Measurements from ENCODE around the gene APBB1. TPM values are rescaled to one million over a fixed set of nuclear protein-coding genes. Genes with fewer than 3 reads are reported as not detected.

Gene APBB1
- total RNA-seq, 1 experiment from 2014 or later: 34.8 TPM

DNA sequence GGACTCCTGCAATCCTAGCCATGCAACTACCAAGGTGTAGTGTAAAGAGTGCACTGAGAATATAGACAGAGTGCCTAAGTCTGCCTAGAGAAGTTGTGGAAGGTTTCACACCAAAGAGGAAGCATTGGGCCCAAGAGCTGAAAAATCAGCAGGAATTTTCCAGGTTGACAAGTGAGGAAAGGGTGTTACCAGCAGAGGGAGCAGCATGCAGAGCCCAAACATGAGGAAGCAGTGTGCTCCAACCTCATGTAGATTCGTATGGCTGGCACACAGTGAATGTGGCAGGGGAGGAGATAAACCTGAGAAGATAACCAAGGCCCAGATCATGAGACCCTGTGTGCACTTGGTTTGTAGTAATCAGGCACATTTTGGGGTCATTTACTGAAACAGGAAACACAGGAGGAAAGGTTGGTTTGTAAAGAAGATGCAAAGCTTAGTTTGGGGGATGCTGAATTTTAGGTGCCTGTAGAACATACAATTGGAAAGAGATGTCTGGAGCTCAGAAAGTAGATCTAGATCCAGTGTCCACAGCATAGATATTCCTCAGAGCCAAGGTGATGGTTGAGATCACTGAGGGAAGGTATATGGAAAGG is 20.2 kb upstream of the APBB1 start:
- Histone ChIP-seq H3K4me1 (ENCODE audit: insufficient read depth, low read length) (no peaks in the 10 kb centered on the region), H2BK20ac (ENCODE audit: low read depth, low read length, poor library complexity, severe bottlenecking) (no peak overlapping the region), H3K56ac (ENCODE audit: insufficient read length, low read depth, low read length) (no peak overlapping the region), H2AFZ (ENCODE audit: low read length) (no peak overlapping the region), H3K9ac (ENCODE audit: extremely low read depth, insufficient read length, low read length) (no peak overlapping the region), H3K9me3 (ENCODE audit: control insufficient read depth, low read depth, low read length) (no peaks in the 10 kb centered on the region), H4K91ac (ENCODE audit: insufficient read length, low read depth, low read length) (no peak overlapping the region), H4K8ac (replicated peaks; ENCODE audit: insufficient read length, low read depth, low read length) (no peak overlapping the region), H2BK12ac (ENCODE audit: insufficient read length, low read depth, low read length) (no peak overlapping the region), H3K18ac (ENCODE audit: insufficient read length, low read depth, low read length) (no peak overlapping the region), H4K20me1 (ENCODE audit: control insufficient read depth, insufficient read depth, insufficient read length) (no peaks in the 10 kb centered on the region), H3K79me2 (ENCODE audit: insufficient read depth, low read length) (no peaks in the 10 kb centered on the region), H2BK15ac (ENCODE audit: low read depth, low read length) (no peak overlapping the region), H3K27me3 (ENCODE audit: insufficient read depth, low read length) (no peaks in the 10 kb centered on the region), H2BK5ac (ENCODE audit: insufficient read length, low read length) (no peak overlapping the region), H3K14ac (ENCODE audit: insufficient read depth, low read length) (no peak overlapping the region), H3K23ac (ENCODE audit: insufficient read length, low read depth, low read length) (no peak overlapping the region), H3K4ac (ENCODE audit: low read depth, low read length) (no peak overlapping the region), H3K79me1 (ENCODE audit: insufficient read depth, low read depth, low read length, poor library complexity, severe bottlenecking) (no peaks in the 10 kb centered on the region), H4K5ac (ENCODE audit: insufficient read length, low read depth, low read length) (no peak overlapping the region), H2BK120ac (ENCODE audit: low read depth, low read length, poor library complexity, severe bottlenecking) (no peak overlapping the region), H2AK5ac (ENCODE audit: insufficient read length, low read length) (no peak overlapping the region), H3T11ph (ENCODE audit: low read length) (no peak overlapping the region), H3K27ac (ENCODE audit: insufficient read length, low read depth, low read length) (no peak overlapping the region), H3K23me2 (ENCODE audit: insufficient read length, low read depth, low read length, poor library complexity, severe bottlenecking) (no peaks in the 10 kb centered on the region), H3K4me2 (ENCODE audit: insufficient read depth, insufficient read length, low read length) (no peak overlapping the region)
- no peaks in the 10 kb centered on the region for H3K36me3 Mint-ChIP-seq (ENCODE audit: insufficient read depth in 1 of 3, low read depth in 3 of 3)
- whole genome bisulfite sequencing (ENCODE audit: extremely low coverage, insufficient read length, low lambda C conversion rate): no CpG with 5 or more reads among the region's 1 CpG
- peaks cover 0 to 3% of the 10 kb centered on the region in 2 experiments; a peak in 1 of 4 replicates for H3K4me1 Mint-ChIP-seq
- no peaks in the 10 kb centered on the region for H3K9me3 Mint-ChIP-seq
- H3K4me3 Mint-ChIP-seq: no peak overlapping the region
- H3K27ac Mint-ChIP-seq: no peak overlapping the region
- TF ChIP-seq, protein P1, sequence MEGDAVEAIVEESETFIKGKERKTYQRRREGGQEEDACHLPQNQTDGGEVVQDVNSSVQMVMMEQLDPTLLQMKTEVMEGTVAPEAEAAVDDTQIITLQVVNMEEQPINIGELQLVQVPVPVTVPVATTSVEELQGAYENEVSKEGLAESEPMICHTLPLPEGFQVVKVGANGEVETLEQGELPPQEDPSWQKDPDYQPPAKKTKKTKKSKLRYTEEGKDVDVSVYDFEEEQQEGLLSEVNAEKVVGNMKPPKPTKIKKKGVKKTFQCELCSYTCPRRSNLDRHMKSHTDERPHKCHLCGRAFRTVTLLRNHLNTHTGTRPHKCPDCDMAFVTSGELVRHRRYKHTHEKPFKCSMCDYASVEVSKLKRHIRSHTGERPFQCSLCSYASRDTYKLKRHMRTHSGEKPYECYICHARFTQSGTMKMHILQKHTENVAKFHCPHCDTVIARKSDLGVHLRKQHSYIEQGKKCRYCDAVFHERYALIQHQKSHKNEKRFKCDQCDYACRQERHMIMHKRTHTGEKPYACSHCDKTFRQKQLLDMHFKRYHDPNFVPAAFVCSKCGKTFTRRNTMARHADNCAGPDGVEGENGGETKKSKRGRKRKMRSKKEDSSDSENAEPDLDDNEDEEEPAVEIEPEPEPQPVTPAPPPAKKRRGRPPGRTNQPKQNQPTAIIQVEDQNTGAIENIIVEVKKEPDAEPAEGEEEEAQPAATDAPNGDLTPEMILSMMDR (conservative IDR thresholded peaks at IDR 0.05): peak; percentile 80
- no peaks in the 10 kb centered on the region for H3K27me3 Mint-ChIP-seq (ENCODE audit: low read depth)
- peak; percentile 68 for DNase-seq

All from H9 (cell line).